ENCODE results near the gene LRRC4C. TPM values are rescaled to one million over a fixed set of nuclear protein-coding genes. Genes with fewer than 3 reads are reported as not detected.

The LRRC4C gene
- total RNA-seq, 2 experiments from 2014 or later, result not detected

DNA sequence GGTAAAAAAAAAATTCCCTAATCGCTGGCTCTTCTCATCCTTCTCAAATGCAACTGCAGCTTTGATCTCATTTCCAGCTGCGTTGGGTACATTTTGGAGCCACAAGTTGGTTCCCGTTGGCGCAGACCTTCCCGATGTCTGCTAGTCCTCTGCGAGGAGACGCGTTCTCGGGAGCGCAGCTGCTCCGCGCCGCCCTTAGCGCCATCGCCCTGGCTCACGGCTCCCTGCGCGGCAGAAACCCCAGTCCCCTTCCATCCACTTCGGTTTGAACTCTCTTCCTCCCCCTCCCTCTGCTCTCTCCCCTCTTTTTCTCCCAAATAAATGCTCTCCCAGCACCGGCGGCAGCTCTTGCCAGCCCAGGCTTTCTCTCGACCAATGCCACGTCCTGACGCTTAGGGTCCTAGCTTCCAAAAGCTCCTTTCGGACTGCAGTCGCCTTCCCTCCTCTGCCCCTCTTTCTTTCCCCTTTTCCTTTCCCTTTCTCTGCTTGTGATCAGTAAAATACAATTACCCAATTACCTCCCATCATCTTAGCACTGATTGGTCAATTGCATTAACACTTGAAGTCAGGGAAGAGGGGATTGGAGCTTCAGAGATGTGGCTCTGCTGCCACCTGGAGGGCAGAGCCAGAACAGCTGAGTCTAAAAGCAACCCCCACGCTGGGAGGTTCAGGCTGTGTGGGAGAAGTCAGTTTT is 1165.7 kb downstream of the LRRC4C start:
- Mint-ChIP-seq H3K27me3 (peaks cover 30% of the 10 kb centered on the region), H3K4me1 (ENCODE audit: low read depth) (peaks cover 5% of the 10 kb centered on the region), H3K27ac (no peak overlapping the region), H3K36me3 (ENCODE audit: low read depth) (no peaks in the 10 kb centered on the region), H3K4me3 (peak overlapping the region; percentile 58), H3K9me3 (peaks cover 2% of the 10 kb centered on the region)
- no peak overlapping the region for H3K27ac ChIP-seq (ENCODE audit: low read depth in 1 of 2, low read length in 2 of 2)
- CTCF ChIA-PET, result no interaction called here
- H3K36me3 ChIP-seq (ENCODE audit: insufficient read depth, low read length), result no peaks in the 10 kb centered on the region
- ATAC-seq (ENCODE audit: poor library complexity) (no peak), DNase-seq (peak in 4 of 14 experiments; percentile 1 to 26 (median 15))
- peaks cover 12 to 13% of the 10 kb centered on the region in 2 experiments for H3K27me3 ChIP-seq (ENCODE audit: control insufficient read depth in 1 of 2, insufficient read depth in 2 of 2, low read length in 2 of 2)
- peaks cover 0 to 15% of the 10 kb centered on the region in 2 experiments for H3K9me3 ChIP-seq (ENCODE audit: control insufficient read depth in 1 of 2, insufficient read depth in 1 of 2, low read length in 2 of 2)
- no peaks in the 10 kb centered on the region for H3K4me1 ChIP-seq (ENCODE audit: insufficient read depth, low read length)
- intact Hi-C loops (cut with DNase I, micrococcal nuclease), result no loop called here
- POLR2A ChIA-PET, result no interaction called here
- TF ChIP-seq, protein P1, sequence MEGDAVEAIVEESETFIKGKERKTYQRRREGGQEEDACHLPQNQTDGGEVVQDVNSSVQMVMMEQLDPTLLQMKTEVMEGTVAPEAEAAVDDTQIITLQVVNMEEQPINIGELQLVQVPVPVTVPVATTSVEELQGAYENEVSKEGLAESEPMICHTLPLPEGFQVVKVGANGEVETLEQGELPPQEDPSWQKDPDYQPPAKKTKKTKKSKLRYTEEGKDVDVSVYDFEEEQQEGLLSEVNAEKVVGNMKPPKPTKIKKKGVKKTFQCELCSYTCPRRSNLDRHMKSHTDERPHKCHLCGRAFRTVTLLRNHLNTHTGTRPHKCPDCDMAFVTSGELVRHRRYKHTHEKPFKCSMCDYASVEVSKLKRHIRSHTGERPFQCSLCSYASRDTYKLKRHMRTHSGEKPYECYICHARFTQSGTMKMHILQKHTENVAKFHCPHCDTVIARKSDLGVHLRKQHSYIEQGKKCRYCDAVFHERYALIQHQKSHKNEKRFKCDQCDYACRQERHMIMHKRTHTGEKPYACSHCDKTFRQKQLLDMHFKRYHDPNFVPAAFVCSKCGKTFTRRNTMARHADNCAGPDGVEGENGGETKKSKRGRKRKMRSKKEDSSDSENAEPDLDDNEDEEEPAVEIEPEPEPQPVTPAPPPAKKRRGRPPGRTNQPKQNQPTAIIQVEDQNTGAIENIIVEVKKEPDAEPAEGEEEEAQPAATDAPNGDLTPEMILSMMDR (IDR thresholded peaks at IDR 0.05), result no peak
- peak overlapping the region; percentile 19 for H3K4me3 ChIP-seq (ENCODE audit: low read length)

DNA sequence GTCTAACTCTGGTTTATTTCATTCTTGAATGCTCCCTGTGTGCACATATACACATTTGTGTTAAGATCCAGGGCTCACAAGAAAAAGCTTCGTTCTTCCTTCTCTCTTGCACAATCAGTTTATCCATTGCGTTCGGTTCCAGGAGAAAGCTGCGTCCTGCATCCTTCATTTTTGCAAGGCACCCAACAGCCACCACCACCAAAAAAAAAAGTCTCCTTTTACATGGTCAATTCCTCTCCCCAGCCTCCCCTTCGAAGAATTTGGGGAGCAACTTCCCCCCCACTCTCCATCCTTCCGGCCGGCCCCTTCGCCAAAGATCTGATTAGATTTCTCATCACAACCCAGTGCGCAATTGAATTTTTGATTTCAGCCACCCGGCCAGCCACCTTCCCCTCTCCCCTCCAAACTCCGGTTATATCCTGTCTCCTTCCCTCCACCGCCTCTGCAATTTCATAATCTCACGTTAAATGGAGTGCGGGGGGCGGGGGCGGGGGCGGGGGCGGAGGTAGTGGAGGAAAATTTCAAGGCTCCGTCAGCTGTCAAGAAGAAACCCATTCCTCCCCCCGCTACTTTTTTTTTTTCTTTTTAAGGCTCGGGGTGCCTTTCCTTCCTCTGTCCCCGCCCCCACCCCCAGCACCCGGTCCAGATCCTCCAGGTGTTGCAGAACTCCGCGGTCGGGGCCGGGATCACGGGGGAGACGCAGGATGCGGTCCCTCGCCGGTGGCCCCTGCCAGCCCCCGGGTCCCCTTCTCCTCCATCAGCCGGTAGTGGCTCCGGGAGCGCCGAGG is 1166.5 kb downstream of the LRRC4C start:
- Histone ChIP-seq H3K36me3 (ENCODE audit: insufficient read depth, low read length) (no peaks in the 10 kb centered on the region), H3K27ac (ENCODE audit: low read depth in 1 of 2, low read length in 2 of 2) (no peak overlapping the region), H3K27me3 (ENCODE audit: control insufficient read depth in 1 of 2, insufficient read depth in 2 of 2, low read length in 2 of 2) (peaks cover 12 to 13% of the 10 kb centered on the region in 2 experiments), H3K9me3 (ENCODE audit: control insufficient read depth in 1 of 2, insufficient read depth in 1 of 2, low read length in 2 of 2) (peaks cover 0 to 15% of the 10 kb centered on the region in 2 experiments), H3K4me1 (ENCODE audit: insufficient read depth, low read length) (no peaks in the 10 kb centered on the region), H3K4me3 (ENCODE audit: low read length) (no peak overlapping the region)
- no peak overlapping the region for H3K4me3 Mint-ChIP-seq
- DNase-seq, result no peak
- no peaks in the 10 kb centered on the region for H3K36me3 Mint-ChIP-seq (ENCODE audit: low read depth)
- intact Hi-C loops (cut with DNase I, micrococcal nuclease), result no loop called here
- peaks cover 5% of the 10 kb centered on the region for H3K4me1 Mint-ChIP-seq (ENCODE audit: low read depth)
- no peak overlapping the region for H3K27ac Mint-ChIP-seq
- TF ChIP-seq, protein P1 (IDR thresholded peaks at IDR 0.05), result no peak
- H3K27me3 Mint-ChIP-seq, result peaks cover 30% of the 10 kb centered on the region
- ATAC-seq (ENCODE audit: poor library complexity), result no peak
- CTCF ChIA-PET, result no interaction called here
- no peaks in the 10 kb centered on the region for H3K9me3 Mint-ChIP-seq
- POLR2A ChIA-PET, result no interaction called here

DNA sequence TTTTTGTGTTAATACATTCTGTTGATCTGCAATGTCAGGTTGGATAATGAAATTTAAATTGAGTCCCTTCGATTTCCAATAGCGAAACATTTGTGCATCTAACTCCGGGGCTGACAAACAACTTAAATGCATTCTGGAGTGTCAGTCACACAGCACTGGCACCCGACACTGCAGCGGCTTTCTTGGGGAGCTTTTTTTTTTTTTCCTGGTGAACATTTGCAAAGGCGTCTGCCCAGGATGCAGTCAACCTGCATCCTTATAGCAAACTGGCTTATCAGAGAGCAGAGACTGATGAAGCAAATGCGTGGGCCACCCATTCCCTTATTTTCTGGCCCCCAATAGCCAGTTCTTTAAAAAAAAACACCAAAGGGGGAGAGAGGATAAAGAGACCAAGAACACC is 1167.7 kb downstream of the LRRC4C start:
- peaks cover 0 to 15% of the 10 kb centered on the region in 2 experiments for H3K9me3 ChIP-seq (ENCODE audit: control insufficient read depth in 1 of 2, insufficient read depth in 1 of 2, low read length in 2 of 2)
- H3K4me3 Mint-ChIP-seq, result no peak overlapping the region
- peaks cover 12 to 13% of the 10 kb centered on the region in 2 experiments for H3K27me3 ChIP-seq (ENCODE audit: control insufficient read depth in 1 of 2, insufficient read depth in 2 of 2, low read length in 2 of 2)
- H3K36me3 Mint-ChIP-seq (ENCODE audit: low read depth), result no peaks in the 10 kb centered on the region
- no peaks in the 10 kb centered on the region for H3K9me3 Mint-ChIP-seq
- POLR2A ChIA-PET, result no interaction called here
- intact Hi-C loops (cut with DNase I, micrococcal nuclease), result no loop called here
- peaks cover 30% of the 10 kb centered on the region for H3K27me3 Mint-ChIP-seq
- ATAC-seq (ENCODE audit: poor library complexity), result no peak
- no peak overlapping the region for H3K27ac Mint-ChIP-seq
- CTCF ChIA-PET, result no interaction called here
- H3K4me3 ChIP-seq (ENCODE audit: low read length), result no peak overlapping the region
- H3K4me1 Mint-ChIP-seq (ENCODE audit: low read depth), result peaks cover 5% of the 10 kb centered on the region
- TF ChIP-seq, protein P1 (IDR thresholded peaks at IDR 0.05), result no peak
- H3K4me1 ChIP-seq (ENCODE audit: insufficient read depth, low read length), result no peaks in the 10 kb centered on the region
- H3K36me3 ChIP-seq (ENCODE audit: insufficient read depth, low read length), result no peaks in the 10 kb centered on the region
- DNase-seq, result no peak
- H3K27ac ChIP-seq (ENCODE audit: low read depth in 1 of 2, low read length in 2 of 2), result no peak overlapping the region

Measured in CD4-positive, alpha-beta T cell (primary cell).